Neural cell (in vitro differentiated cells): Measurements from ENCODE around the gene CENPW. TPM values are rescaled to one million over a fixed set of nuclear protein-coding genes. Genes with fewer than 3 reads are reported as not detected.

Experiments
- H2AFZ ChIP-seq: fragments of 200-600, 300-800 bp; sonication (generic), shearing (Covaris generic); 2 replicates; pipeline ENCODE4 v1.6.0; 2014; ENCODE audit warnings: low read depth, mild to moderate bottlenecking, antibody characterized with exemption, low read length, moderate library complexity
- H3F3A ChIP-seq: fragments of 200-600 bp; shearing (Covaris generic); 2 replicates; pipeline ENCODE4 v1.6.1; 2016; ENCODE audit warnings: mild to moderate bottlenecking, moderate library complexity, mixed read lengths, antibody characterized with exemption, low read length; ENCODE audit not compliant: insufficient read depth, poor library complexity, severe bottlenecking
- H3K27ac ChIP-seq: fragments of 200-600, 300-800 bp; sonication (generic), shearing (Covaris generic); 2 replicates; pipeline ENCODE4 v1.5.1; 2014; ENCODE audit warnings: mild to moderate bottlenecking, low read length, moderate library complexity
- H3K27me3 ChIP-seq: fragments of 300-800, 200-600 bp; sonication (generic), shearing (Covaris generic); 2 replicates; pipeline ENCODE4 v1.6.0; 2014; ENCODE audit warnings: mild to moderate bottlenecking, low read depth, low read length, moderate library complexity; ENCODE audit not compliant: insufficient read depth
- H3K36me3 ChIP-seq: fragments of 300-800, 200-600 bp; sonication (generic), shearing (Covaris generic); 2 replicates; pipeline ENCODE4 v1.5.1; 2014; ENCODE audit warnings: mild to moderate bottlenecking, antibody characterized with exemption, low read length, moderate library complexity; ENCODE audit not compliant: insufficient read depth
- H3K4me2 ChIP-seq: fragments of 300-800, 200-600 bp; sonication (generic), shearing (Covaris generic); 2 replicates; pipeline ENCODE4 v1.6.0; 2014; ENCODE audit warnings: mild to moderate bottlenecking, low read length
- H3K4me3 ChIP-seq: fragments of 300-800, 200-600 bp; sonication (generic), shearing (Covaris generic); 2 replicates; pipeline ENCODE4 v1.5.1; 2014; ENCODE audit warnings: mild to moderate bottlenecking, low read length, moderate library complexity
- H3K79me2 ChIP-seq: fragments of 200-600 bp; shearing (Covaris generic); replicated peaks from 2 replicates; pipeline ENCODE4 v1.6.0; 2014; ENCODE audit warnings: mild to moderate bottlenecking, low read length, moderate library complexity; ENCODE audit not compliant: insufficient read depth
- H3K9ac ChIP-seq: fragments of 300-800, 200-600 bp; sonication (generic), shearing (Covaris generic); 2 replicates; pipeline ENCODE4 v1.6.1; 2016; ENCODE audit warnings: mild to moderate bottlenecking, low read length, mixed read lengths
- H3K9me2 ChIP-seq: fragments of 200-600 bp; shearing (Covaris generic); 2 replicates; pipeline ENCODE4 v1.6.1; 2016; ENCODE audit warnings: mild to moderate bottlenecking, low read length, mixed read lengths; ENCODE audit not compliant: insufficient read depth
- H3K9me3 ChIP-seq: fragments of 200-600, 300-800 bp; sonication (generic), shearing (Covaris generic); 2 replicates; pipeline ENCODE4 v1.6.1; 2016; ENCODE audit warnings: mild to moderate bottlenecking, mixed run types, low read length, moderate library complexity, mixed read lengths
- H4K20me1 ChIP-seq: fragments of 200-600 bp; shearing (Covaris generic); 2 replicates; pipeline ENCODE4 v1.6.1; 2016; ENCODE audit warnings: mild to moderate bottlenecking, mixed run types; ENCODE audit not compliant: insufficient read depth
- EP300 ChIP-seq: fragments of 450-650 bp; conservative IDR thresholded peaks from 2 replicates; pipeline ENCODE4 v1.6.1; 2014; ENCODE audit warnings: antibody characterized with exemption, mild to moderate bottlenecking, moderate library complexity; ENCODE audit not compliant: poor library complexity, severe bottlenecking
- EZH2 ChIP-seq: fragments of 200-600, 300-800 bp; shearing (Covaris generic), sonication (generic); IDR thresholded peaks from 2 replicates; pipeline ENCODE4 v1.6.1; 2014; ENCODE audit warnings: antibody characterized with exemption, low read length, borderline replicate concordance, mild to moderate bottlenecking; ENCODE audit not compliant: insufficient read depth, poor library complexity, severe bottlenecking
- MXI1 ChIP-seq: fragments of 450-650 bp; conservative IDR thresholded peaks from 2 replicates; pipeline ENCODE4 v1.6.1; 2014; ENCODE audit warnings: antibody characterized with exemption, mild to moderate bottlenecking; ENCODE audit not compliant: poor library complexity, severe bottlenecking
- POLR2AphosphoS5 ChIP-seq: IDR thresholded peaks from 2 replicates; pipeline ENCODE4 v1.6.1; 2012
- RAD21 ChIP-seq: fragments of 450-650 bp; conservative IDR thresholded peaks from 2 replicates; pipeline ENCODE4 v1.6.1; 2014; ENCODE audit warnings: antibody characterized with exemption, mild to moderate bottlenecking, moderate library complexity
- SMC3 ChIP-seq: fragments of 450-650 bp; conservative IDR thresholded peaks from 2 replicates; pipeline ENCODE4 v1.6.1; 2014; ENCODE audit warnings: antibody characterized with exemption, mild to moderate bottlenecking, moderate library complexity; ENCODE audit not compliant: poor library complexity
- TAF1 ChIP-seq: IDR thresholded peaks from 2 replicates; pipeline ENCODE4 v1.6.1; 2012; ENCODE audit warnings: low read depth
- polyA plus RNA-seq: library from polyadenylated mRNA; depleted of rRNA; stranded (reverse); fragments of >200 nt; gene quantifications from 2 replicates; pipeline ENCODE4 v1.2.3, GENCODE V29; 2014
- TF ChIP-seq, protein P1 (sequence below): fragments of 450-650 bp; IDR thresholded peaks from 2 replicates; pipeline ENCODE4 v1.5.1; 2014; ENCODE audit warnings: antibody characterized with exemption, mild to moderate bottlenecking, moderate library complexity; ENCODE audit not compliant: poor library complexity, severe bottlenecking
- TF ChIP-seq, protein P2 (sequence below): IDR thresholded peaks from 2 replicates; pipeline ENCODE4 v1.6.1; 2012; ENCODE audit warnings: borderline replicate concordance

The CENPW gene
- polyA plus RNA-seq, 1 donor from 2014 or later: 1.3 TPM

DNA sequence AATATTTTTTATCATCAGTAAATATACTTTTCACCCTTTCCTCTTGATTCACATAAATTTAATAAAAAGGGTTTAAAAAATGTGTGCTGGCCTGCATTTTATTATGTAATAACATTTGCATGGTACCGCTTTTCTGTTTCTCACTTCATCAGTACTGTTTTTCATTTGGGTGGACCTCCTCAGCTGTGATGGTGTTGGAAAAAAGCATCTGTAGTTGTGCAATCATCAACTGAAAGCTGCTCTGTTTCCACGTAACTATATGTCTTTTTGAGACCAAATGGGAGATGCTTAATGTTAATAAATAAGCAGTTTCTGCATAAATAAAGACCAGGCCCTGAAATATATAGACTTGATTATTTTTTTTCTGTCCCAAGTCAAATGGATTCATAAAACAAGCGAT is 31.6 kb upstream of the CENPW start:
- Histone ChIP-seq H3K36me3 (no peaks in the 10 kb centered on the region), H3K9ac (no peak overlapping the region), H3K27ac (no peak overlapping the region), H3K4me2 (no peak overlapping the region), H3K27me3 (no peaks in the 10 kb centered on the region), H3K9me2 (no peaks in the 10 kb centered on the region), H4K20me1 (no peaks in the 10 kb centered on the region), H3K9me3 (no peaks in the 10 kb centered on the region), H3K4me3 (no peak overlapping the region), H3F3A (no peaks in the 10 kb centered on the region), H3K79me2 (no peaks in the 10 kb centered on the region), H2AFZ (no peak overlapping the region)
- TF ChIP-seq TAF1: no peak
- TF ChIP-seq, protein P1, sequence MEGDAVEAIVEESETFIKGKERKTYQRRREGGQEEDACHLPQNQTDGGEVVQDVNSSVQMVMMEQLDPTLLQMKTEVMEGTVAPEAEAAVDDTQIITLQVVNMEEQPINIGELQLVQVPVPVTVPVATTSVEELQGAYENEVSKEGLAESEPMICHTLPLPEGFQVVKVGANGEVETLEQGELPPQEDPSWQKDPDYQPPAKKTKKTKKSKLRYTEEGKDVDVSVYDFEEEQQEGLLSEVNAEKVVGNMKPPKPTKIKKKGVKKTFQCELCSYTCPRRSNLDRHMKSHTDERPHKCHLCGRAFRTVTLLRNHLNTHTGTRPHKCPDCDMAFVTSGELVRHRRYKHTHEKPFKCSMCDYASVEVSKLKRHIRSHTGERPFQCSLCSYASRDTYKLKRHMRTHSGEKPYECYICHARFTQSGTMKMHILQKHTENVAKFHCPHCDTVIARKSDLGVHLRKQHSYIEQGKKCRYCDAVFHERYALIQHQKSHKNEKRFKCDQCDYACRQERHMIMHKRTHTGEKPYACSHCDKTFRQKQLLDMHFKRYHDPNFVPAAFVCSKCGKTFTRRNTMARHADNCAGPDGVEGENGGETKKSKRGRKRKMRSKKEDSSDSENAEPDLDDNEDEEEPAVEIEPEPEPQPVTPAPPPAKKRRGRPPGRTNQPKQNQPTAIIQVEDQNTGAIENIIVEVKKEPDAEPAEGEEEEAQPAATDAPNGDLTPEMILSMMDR: no peak
- TF ChIP-seq RAD21: no peak
- no peak for TF ChIP-seq SMC3
- no peak for TF ChIP-seq POLR2AphosphoS5
- no peak for TF ChIP-seq EP300
- TF ChIP-seq MXI1: no peak
- TF ChIP-seq EZH2: no peak
- TF ChIP-seq, protein P2, sequence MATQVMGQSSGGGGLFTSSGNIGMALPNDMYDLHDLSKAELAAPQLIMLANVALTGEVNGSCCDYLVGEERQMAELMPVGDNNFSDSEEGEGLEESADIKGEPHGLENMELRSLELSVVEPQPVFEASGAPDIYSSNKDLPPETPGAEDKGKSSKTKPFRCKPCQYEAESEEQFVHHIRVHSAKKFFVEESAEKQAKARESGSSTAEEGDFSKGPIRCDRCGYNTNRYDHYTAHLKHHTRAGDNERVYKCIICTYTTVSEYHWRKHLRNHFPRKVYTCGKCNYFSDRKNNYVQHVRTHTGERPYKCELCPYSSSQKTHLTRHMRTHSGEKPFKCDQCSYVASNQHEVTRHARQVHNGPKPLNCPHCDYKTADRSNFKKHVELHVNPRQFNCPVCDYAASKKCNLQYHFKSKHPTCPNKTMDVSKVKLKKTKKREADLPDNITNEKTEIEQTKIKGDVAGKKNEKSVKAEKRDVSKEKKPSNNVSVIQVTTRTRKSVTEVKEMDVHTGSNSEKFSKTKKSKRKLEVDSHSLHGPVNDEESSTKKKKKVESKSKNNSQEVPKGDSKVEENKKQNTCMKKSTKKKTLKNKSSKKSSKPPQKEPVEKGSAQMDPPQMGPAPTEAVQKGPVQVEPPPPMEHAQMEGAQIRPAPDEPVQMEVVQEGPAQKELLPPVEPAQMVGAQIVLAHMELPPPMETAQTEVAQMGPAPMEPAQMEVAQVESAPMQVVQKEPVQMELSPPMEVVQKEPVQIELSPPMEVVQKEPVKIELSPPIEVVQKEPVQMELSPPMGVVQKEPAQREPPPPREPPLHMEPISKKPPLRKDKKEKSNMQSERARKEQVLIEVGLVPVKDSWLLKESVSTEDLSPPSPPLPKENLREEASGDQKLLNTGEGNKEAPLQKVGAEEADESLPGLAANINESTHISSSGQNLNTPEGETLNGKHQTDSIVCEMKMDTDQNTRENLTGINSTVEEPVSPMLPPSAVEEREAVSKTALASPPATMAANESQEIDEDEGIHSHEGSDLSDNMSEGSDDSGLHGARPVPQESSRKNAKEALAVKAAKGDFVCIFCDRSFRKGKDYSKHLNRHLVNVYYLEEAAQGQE: no peak

DNA sequence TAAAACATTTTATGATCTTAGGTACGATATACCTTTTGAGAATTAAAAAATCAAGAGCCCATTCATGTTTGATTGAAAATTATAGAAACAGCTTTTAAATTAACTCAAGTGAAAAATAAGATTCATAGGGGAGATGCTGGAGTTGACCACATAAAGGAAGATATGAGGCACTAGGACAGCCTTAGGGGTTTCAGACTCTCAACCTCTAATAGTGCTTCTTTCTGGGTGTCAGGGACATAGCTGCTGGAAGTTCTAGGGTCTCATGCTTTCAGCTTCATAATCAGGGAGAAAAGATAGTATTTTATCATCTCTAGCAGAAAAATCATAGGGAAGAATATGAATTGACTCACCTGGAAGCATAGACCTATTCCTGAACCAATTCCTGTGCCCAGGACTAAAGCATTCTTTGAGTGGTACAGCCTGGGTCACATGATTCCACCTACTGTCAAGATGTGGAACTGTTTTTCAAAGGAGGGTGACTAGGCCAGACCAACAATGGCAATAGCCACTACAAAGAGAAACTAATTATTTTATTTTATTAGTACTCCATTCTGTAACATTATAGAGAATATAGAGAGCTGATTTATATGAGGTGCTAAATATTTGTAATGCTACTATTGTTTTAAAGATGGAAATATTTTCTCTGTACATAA is 27.8 kb upstream of the CENPW start:
- H3K27ac ChIP-seq: no peak overlapping the region
- H3F3A ChIP-seq: no peaks in the 10 kb centered on the region
- H3K79me2 ChIP-seq: no peaks in the 10 kb centered on the region
- H3K27me3 ChIP-seq: no peaks in the 10 kb centered on the region
- H3K4me3 ChIP-seq: no peak overlapping the region
- H3K36me3 ChIP-seq: no peaks in the 10 kb centered on the region
- H3K9me2 ChIP-seq: no peaks in the 10 kb centered on the region
- no peaks in the 10 kb centered on the region for H3K9me3 ChIP-seq
- no peak overlapping the region for H2AFZ ChIP-seq
- no peak for TF ChIP-seq EZH2
- TF ChIP-seq SMC3: no peak
- TF ChIP-seq POLR2AphosphoS5: no peak
- no peak for TF ChIP-seq RAD21
- TF ChIP-seq TAF1: no peak
- no peak for TF ChIP-seq MXI1
- TF ChIP-seq, protein P1: no peak
- TF ChIP-seq EP300: no peak
- TF ChIP-seq, protein P2: no peak
- no peak overlapping the region for H3K9ac ChIP-seq
- no peak overlapping the region for H3K4me2 ChIP-seq
- no peaks in the 10 kb centered on the region for H4K20me1 ChIP-seq
